ENCODE measurements around the gene KRT84. TPM values are rescaled to one million over a fixed set of nuclear protein-coding genes. Genes with fewer than 3 reads are reported as not detected.

The KRT84 gene
- total RNA-seq, 2 experiments from 2014 or later: not detected

GRCh38 chr12:52360663-52361271 lies 24.7 kb downstream of the KRT84 start:
- CTCF ChIA-PET: interaction anchor here (0.7 to 3.2 kb wide), 9 partner anchors 9 to 519 kb away, joined by 3 to 28 read pairs (median 5); partner anchors contain the start of gene KRT83
- H3K9me3 Mint-ChIP-seq: no peaks in the 10 kb centered on the region
- no peak overlapping the region for H3K4me3 Mint-ChIP-seq
- no peaks in the 10 kb centered on the region for H3K36me3 Mint-ChIP-seq (ENCODE audit: low read depth)
- ATAC-seq (no peak), DNase-seq (no peak)
- peaks cover 24% of the 10 kb centered on the region for H3K4me1 Mint-ChIP-seq (ENCODE audit: low read depth)
- POLR2A ChIA-PET: interaction anchor here (1.1 to 2.3 kb wide), 2 partner anchors 10 to 534 kb away, joined by 4 to 5 read pairs; no protein-coding TSS in a partner anchor
- H3K27ac Mint-ChIP-seq: no peak overlapping the region
- H3K27me3 Mint-ChIP-seq: no peaks in the 10 kb centered on the region
- TF ChIP-seq CTCF (IDR thresholded peaks at IDR 0.05): no peak
- intact Hi-C loops (cut with micrococcal nuclease): no loop called here

- no peak for TF ChIP-seq CTCF (IDR thresholded peaks at IDR 0.05)
- no peaks in the 10 kb centered on the region for H3K9me3 Mint-ChIP-seq
- no peaks in the 10 kb centered on the region for H3K27me3 Mint-ChIP-seq
- ChIA-PET CTCF (interaction anchor here (0.7 to 3.2 kb wide), 7 partner anchors 8 to 520 kb away, joined by 3 to 28 read pairs (median 10); no protein-coding TSS in a partner anchor), POLR2A (interaction anchor here (2.3 kb wide), 1 partner anchor 10 kb away, joined by 5 read pairs; no protein-coding TSS in a partner anchor)
- no peak overlapping the region for H3K27ac Mint-ChIP-seq
- no peaks in the 10 kb centered on the region for H3K36me3 Mint-ChIP-seq (ENCODE audit: low read depth)
- DNase-seq (no peak), ATAC-seq (no peak)
- intact Hi-C loops (cut with micrococcal nuclease): no loop called here
- H3K4me3 Mint-ChIP-seq: no peak overlapping the region
- peaks cover 24% of the 10 kb centered on the region for H3K4me1 Mint-ChIP-seq (ENCODE audit: low read depth)
Observed at GRCh38 chr12:52360106-52360662, 25.3 kb downstream of the KRT84 start.

GRCh38 chr12:52359621-52360061 lies 25.8 kb downstream of the KRT84 start:
- H3K27me3 Mint-ChIP-seq: no peaks in the 10 kb centered on the region
- ATAC-seq (no peak), DNase-seq (no peak)
- ChIA-PET POLR2A (no interaction called here), CTCF (interaction anchor here (1.2 to 3.2 kb wide), 5 partner anchors 14 to 520 kb away, joined by 3 to 28 read pairs (median 10); no protein-coding TSS in a partner anchor)
- H3K4me3 Mint-ChIP-seq: no peak overlapping the region
- no peak overlapping the region for H3K27ac Mint-ChIP-seq
- H3K36me3 Mint-ChIP-seq (ENCODE audit: low read depth): no peaks in the 10 kb centered on the region
- TF ChIP-seq CTCF (IDR thresholded peaks at IDR 0.05): no peak
- intact Hi-C loops (cut with micrococcal nuclease): no loop called here
- H3K9me3 Mint-ChIP-seq: no peaks in the 10 kb centered on the region
- H3K4me1 Mint-ChIP-seq (ENCODE audit: low read depth): peaks cover 24% of the 10 kb centered on the region

- Mint-ChIP-seq H3K4me3 (no peak overlapping the region), H3K4me1 (ENCODE audit: low read depth) (peaks cover 24% of the 10 kb centered on the region), H3K27ac (no peak overlapping the region), H3K9me3 (no peaks in the 10 kb centered on the region), H3K36me3 (ENCODE audit: low read depth) (no peaks in the 10 kb centered on the region), H3K27me3 (no peaks in the 10 kb centered on the region)
- intact Hi-C loops (cut with micrococcal nuclease): no loop called here
- no peak for TF ChIP-seq CTCF (IDR thresholded peaks at IDR 0.05)
- POLR2A ChIA-PET: interaction anchor here (1.0 kb wide), 1 partner anchor 8 kb away, joined by 3 read pairs; the partner anchor contains the start of gene KRT85
- CTCF ChIA-PET: interaction anchor here (0.8 to 2.7 kb wide), 7 partner anchors 14 to 521 kb away, joined by 3 to 11 read pairs (median 5); no protein-coding TSS in a partner anchor
- DNase-seq (peak; percentile 64), ATAC-seq (peak; percentile 97)
Observed at GRCh38 chr12:52358575-52359350, 26.7 kb downstream of the KRT84 start.

All from activated CD8-positive, alpha-beta T cell treated with anti-CD3 and anti-CD28 coated beads for 36 hours (primary cell).